ENCODE measurements around the gene SYT7.

The SYT7 gene

DNA sequence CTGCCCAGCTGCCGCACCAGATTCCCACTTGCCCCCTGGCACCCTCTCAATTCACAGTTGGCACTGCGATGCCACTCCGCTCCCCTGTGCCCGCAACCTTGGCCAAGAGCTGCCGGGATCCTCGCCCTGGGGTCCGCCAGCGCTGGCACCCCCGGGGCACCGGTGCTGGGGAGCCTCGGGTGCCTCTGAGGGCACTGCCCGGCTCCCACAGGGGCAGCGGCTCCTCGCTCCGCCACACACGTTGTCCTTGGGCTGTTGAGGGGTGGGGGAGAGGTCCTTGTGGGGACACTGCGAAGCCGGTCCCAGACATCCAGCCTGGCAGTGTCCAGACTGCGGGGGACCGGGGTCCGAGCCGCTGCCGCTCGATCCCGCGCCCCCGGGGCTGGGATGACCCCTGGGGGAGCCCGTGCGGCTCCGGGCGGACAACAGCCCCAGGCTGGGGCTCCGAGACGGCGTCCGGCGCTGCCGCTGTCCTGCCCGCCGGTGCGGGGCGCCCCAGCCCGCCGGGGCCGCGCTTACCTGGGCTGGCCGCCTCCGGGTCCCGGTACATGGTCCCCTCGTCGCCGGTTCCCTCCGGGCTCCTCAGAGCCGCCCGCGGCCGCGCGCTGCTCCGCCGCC lies 496 bp downstream of the SYT7 start:
- no peak for DNase-seq (ENCODE audit: low spot score)

DNA sequence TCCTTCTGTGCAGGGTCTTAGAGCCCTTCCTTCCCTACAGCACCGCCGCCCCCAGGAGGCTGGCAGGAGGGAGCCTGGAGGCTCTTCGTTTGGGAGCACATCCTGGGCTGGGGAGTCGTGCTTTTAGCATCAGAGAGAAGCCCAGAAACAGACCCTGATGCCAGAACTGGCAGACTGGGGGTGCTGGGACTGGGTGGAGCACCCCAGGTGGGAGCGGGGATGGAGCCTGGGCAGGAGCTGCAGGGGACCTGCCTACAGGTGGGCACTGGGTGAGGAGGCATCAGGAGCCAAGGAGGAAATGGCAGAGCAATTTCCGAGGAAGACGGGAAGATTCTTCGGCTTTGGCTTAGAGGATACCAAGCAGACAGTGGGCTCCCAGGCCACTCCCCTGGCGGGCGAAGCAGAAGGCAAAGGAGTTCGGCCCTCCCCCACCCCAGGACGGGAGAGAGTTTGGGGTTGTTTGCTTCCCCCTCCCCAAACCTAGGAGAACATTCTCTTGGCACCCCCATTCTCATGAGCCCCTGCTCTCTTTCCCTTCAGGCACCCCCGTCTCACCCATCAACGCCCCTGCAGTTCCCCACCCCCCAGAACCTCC lies 1.1 kb downstream of the SYT7 start:
- no peak for DNase-seq (ENCODE audit: low spot score)

DNA sequence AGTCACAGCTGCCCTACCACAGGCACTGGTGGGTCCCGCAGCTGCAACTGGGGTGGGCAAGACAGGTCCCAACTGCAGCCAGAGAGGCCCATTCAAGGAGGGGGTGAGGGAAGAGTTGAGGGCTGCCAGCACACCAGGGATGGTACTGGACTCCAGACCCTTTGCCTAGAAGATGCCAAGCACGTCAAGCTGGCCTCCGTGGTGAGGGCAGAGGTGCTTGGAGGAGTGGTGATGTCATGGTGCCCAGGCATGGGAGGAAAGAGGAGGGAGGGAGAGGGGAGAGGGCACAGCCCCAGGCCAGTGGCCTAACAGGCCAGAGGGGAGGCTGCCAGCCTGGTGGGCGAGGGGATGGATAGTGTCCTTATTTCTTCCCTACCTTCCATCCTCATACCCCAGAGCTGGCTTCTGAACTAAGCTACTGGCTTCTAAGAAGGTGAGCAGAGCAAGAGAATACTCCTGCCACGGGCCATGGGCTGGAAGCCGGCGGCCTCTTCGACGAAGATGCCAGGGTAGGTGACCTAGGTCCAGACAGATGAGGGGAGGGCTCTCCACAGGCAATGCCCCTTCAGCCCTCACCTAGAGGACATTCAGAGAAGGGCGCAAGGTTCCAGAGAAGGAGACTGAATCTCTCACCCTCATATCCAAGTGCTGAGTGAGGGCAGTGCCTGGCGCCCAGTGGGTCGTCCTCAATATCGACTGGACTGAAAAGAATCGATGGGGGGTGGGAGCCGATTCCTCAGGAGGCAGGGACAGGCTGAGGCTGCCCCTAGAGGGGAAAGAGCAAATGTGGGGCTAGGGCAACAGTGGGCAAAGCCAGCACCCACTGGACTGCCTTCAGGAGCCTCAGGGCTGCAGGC lies 1.8 kb downstream of the SYT7 start:
- no peak for DNase-seq (ENCODE audit: low spot score)

DNA sequence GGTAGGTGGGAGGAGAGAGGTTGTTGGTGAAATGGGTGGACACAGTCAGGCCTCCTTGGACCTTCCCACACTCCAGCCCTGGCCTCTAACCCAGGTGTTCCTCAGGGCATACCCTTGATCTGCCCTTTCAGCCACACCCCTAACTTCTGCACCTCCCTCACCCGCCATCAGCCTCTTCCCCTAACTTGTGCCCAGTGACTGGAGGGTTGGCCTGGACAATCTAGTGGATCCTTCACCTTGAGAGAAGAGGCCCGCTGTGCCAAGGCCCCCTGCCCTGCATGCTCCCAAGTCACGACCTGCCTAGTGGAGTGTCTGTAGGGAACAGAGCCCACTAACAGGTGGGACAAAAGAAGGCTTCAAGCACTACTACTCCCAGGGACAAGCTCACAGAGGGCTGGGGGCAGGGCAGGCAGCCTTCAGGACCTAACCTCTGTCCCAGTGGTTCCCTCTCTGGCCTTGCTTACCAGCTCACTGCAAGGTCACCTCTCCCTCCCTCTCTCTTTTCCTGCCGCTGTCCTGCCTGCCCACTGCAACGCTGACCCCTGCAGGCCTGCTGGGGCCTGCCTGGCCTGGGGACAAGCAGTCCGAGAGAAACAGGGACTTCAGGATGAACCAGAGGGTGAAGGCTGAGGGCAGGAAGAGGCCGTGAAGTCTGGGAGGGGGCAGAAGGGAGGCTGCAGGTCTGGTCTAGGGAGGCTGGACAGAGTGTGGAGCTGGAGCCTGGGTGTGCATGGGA lies 3.3 kb downstream of the SYT7 start:
- DNase-seq (ENCODE audit: low spot score): no peak

DNA sequence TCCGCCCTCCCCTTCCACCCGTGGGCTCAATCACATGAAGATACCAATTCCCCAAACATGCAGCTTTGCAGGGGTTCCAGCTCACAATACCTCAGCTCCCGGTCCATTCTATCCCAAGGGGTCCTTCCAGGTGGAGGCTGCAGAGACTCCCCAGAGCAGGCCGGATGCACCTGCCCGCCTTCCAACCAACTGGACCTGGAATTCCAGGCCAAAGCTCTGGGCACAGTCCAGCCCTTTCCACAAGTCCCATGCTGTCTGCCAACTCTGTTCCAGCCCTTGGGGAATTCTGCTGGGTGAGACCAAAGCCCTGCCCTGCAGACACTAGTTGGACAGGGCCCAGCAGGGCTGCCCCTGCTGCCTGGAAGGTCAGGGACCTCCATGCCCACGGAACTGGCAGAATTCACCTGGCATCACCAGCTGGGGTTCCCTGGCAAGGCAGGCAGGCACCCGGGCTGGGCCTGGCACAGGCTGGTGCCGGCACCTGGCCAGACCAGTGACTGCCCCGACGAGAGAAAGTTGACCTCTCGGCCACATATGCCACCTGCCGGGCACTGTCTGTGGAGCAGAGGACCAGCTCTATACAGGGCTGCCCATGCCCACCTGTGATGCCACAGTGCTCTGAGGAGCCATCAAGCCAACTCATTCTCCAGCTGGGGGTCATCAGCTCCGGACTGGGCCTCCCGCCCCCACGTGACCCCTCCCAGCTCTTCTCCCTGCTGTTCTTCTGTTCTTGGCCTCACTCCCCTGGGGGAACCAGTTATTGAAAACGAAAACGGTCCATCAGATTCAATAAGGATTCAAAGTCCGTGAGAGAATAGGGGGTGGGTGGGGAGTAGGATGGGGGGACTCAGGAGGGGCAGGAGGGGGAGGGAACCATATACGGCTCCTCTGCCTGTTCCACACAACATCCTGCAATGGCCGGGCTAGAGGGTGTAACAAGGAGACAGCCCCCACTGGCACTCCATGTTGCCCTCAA lies 4.7 kb downstream of the SYT7 start:
- DNase-seq (ENCODE audit: low spot score): no peak

DNA sequence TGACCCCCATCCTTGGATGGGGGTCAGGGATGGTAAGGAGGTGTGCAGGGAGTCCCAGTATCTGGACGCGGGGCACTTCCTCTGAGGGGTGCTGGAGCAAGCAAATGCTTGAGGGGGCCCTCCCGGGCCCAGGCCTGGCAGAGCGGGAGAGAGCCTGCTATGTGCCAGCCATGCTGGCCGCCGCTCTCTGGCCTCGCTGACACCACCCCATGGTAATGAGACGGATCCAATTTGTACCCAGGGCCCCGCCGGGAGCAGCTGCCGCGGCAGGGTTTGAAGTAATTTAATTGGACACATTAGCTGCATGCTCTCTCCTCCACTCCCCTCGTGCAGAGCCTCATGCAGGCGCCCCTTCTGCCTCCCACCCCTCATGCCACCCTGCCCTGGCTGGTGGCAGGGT lies 6.3 kb downstream of the SYT7 start:
- no peak for DNase-seq (ENCODE audit: low spot score)

DNA sequence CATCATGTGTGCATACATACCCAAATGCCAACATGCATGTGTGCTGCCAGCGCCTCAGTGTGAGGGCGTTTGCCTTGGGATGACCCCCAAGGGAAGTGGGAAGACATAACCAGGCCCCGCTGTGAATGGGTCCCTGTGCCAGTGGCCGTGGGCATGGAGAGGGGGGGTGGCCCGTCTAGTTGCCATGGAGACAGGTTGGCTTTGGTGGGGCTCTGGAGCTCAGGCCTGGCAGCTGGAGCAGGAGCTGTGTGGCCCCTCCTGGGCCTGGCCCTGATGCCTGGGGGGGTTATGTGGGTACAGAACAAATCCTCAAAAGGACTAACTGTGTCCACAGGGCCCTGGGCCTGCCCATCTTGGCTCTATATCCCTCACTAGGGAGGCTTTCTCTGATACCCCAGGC lies 8.0 kb downstream of the SYT7 start:
- DNase-seq (ENCODE audit: low spot score): no peak

DNA sequence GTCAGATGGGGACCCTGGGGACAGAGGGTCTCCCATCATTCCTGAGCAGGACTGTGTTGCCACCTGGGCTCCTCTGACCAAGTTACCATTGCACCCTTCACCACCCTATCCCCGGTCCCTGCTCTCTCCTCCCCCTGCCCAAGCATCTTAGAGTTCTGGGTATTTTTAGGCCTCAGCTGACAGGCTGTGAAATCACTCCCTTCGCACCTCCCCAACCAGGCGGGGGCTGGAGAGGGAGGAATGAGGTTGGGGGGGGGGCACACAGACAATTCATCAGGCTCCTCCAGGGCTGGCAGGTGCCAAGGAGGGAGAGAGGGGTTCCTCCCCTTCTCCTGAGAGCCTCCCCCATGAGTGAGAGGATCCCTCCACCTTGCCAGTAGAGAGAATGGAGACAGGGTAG lies 9.0 kb downstream of the SYT7 start:
- DNase-seq (ENCODE audit: low spot score): no peak

DNA sequence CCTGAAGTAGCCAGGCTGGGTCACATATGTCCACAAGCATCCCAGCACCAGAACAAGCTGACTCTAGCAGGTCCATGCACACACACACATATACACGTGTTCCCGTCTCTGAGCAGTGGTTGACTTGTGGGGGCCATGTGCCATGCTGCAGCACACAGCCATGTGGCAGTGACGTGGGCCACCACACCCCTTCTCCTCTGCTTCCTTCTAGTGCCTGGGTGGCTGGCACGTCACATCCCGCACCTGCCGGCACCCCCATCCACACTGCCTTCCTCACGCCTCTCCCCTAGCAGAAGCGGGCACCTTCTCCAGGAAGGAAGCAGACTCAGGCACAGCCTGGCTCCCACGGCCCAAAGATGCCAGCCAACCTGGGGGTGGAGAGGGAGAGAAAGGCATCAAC lies 9.5 kb downstream of the SYT7 start:
- no peak for DNase-seq (ENCODE audit: low spot score)

DNA sequence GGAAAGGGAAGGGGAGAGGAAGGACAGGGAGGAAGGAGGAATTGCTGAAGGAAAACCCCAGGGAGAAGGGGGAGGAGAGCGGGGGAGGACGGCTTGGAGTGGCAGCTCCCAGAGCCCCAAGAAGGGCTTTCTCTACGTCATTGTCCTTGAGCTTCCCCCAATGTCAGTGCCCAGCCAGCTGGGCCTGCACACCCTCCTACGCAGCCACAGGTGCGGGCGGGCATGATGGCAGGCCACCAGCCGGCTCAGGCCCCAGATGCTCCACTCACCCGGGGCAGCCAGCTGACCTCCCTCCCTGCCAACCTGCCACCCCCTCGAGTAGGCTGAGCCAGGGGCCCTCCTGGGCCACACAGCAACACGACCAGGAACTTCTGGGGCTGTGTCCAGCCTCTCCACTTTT lies 11.2 kb downstream of the SYT7 start:
- no peak for DNase-seq (ENCODE audit: low spot score)

DNA sequence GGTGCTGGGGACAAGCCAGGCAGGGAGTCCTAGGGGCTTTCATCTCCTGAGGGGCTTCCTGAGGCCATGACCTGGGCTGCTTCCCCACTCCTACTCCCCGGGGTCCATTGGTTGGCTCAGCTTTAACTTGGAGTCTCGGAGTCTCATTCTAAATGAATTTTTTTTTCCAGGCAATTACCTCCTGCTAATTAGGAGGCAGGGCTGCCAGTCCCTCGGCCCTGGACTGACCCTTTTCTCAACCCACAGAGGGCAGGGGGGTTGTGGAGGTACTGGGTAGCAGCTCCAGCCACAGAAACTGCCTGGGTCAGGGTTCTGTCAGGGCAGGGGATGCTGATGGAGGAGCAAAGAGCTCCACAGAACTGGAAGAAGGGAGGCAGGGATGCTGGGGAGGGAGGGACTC lies 11.9 kb downstream of the SYT7 start:
- DNase-seq (ENCODE audit: low spot score): no peak

DNA sequence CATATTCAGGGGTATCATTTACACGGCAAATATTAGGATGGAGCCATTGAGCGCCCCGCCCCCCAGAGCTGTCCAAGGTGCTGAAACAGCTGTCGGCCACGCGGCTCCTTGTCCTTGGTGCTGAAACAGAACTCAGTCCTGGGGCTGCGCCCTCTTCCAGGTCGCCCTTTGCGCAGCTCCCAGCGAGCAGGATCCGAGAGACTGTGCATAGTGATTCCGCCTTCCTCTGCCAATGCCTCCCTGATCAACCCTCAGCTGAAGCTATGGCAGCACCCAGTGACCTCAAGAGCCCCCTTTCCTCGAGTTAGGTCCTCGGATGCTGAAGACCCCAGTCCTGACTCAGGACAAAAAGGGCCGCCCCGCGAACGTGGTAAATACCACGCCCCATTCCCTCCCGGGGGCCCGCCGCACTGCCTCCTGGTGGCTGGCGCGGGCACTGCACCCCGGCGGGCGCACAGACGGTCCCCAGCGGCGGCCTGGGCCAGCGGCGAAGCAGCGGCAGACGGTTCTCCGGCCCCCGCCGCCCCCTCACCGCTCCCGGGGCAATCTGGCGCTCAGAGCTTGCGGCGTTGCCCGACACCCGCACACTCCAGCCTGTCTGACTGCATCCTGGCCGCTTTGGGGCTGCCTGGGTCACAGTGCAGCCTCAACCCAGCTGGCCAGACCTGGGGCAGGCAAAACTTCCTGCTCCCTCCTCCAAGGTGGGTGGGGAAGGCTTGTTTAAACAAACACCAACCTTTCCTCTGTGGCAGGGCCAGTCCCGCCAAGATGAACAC lies 13.4 kb downstream of the SYT7 start:
- peak; percentile 94 for DNase-seq (ENCODE audit: low spot score)

DNA sequence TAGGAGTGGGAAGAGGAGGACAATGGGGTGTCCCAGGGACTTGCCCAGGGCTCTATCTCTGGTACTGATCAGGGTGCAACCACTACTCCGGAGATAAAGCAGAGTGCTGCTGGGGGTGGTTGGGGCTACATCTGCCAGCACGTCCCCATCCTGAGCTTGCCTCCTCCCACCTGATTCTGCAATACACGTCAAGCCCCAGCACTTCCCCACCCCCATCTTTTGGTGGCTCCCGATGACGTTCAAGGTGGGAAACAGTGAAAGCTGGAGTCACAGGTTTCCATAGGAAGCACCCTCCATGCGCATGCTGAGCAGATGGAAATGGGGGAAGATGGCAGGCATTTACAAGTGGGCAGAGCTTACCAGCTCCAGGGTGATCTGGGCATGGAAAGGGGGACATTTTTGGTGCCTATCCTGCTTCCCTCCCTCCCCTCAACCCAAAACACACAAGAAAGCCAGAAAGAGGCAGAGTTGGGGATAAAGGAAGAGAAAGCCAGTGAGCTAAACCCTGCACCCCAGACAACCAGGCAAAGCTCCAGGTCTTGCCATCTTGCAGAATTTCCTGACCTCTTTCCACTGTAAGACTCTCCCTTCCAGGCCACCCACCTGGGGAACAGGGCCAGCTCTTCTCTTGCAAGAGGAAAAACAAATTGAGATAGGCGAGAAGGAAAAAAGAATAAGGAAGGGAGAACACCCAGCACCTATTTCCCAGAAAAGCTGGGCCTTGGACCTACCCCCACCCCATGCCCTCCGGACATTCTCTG lies 15.8 kb downstream of the SYT7 start:
- DNase-seq (ENCODE audit: low spot score): no peak

DNA sequence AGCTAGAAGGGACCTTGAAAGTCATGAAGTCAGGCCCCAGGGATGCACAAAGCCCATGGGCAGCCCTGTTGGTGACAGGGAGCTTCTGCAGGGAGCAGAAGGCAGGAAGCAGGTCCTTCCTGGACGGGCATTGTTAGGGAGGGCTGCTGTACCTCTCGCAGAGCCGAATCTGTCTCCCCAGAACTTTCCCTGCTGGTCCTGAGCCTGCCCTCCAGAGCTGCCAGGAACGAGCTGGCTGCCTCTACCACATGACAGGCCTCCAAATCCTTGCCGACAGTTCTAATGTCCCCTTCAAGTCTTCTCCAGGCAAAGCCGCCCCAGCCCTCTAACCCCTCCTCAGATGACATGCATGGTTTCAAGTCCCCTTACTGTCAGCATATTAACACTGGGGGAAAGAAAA lies 20.1 kb downstream of the SYT7 start:
- no peak for DNase-seq (ENCODE audit: low spot score)

DNA sequence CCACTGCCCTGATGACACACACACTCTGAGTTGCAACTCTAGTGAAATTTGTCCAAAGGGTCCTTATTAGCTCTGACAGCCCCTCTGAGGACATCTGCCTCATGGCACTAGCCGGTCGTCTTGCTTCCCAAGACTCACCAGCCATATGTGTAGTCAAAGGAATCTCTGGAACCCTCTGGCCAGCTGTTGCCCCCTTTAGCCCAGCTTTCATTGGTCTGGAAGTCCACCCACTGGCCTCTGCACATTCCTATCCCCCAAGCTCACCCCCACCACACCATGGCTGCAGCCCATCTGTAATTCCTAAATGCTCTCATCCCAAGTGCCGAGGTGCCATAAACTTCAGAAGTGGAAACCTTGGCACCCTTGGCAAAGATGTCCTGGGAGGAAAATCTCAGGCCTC lies 24.3 kb downstream of the SYT7 start:
- DNase-seq (ENCODE audit: low spot score): no peak

DNA sequence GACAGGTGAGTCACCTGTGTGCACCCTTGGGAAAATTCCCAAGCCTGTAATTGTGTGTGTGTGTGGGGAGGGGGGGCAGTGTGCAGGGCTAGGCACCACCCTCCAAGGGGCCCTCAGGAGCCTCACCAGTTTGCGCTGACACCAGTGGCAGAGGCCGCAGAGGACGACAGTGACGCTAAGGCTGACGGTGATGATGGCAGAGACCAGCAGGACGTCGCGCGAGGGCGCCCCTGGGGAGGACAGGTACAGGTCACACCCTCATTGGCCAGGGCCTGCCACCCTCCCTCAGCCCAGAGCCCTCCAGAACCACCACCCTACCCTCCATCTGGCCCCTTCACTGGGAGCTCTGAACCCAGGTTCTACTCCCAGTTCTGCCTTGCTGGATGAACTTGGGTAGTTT lies 24.9 kb downstream of the SYT7 start:
- no peak for DNase-seq (ENCODE audit: low spot score)

DNA sequence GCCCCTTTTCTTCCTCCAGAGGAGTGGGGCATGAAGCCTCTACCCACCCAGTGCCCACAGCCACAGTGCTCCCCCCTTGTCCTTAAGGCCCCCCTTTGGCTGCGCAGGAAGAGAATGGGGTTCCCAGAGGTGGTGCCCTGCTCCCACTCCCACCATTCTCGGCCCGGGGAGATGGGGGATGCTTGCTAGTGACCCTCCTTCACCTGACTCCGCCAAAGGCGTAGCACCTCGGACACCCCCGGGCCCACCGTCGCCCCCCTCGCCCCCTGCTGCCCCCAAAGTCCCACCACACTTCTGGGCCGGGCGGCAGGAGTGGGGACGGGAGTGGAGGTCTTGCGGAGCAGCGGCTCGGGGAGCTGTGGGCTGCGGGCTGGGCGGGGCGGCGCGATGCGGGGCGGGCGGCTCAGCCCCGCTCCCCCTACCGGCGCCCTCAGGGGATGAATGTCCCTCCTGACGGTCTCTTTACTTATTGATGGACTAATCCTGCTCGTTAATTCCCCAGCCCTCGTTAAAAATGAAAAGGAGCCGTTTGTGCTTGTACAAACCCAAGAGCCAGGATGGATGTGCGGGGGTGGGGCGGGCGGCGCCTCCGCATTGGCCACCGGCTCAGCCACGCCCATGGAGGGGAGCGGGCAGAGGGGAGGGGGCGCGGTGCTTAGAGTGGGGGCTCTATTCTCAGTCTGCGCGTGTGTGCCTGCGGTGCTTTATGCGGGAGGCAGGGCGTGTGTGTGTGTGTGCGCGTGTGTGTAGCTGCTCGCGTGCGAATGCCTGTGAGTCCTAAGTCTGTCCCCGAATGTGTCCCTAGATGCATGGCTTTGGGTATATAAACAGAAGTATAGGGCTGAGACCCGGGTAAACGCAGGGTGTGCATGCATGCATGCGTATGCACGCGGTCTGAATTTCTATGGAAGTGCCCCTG lies 25.6 kb downstream of the SYT7 start:
- DNase-seq (ENCODE audit: low spot score): no peak

DNA sequence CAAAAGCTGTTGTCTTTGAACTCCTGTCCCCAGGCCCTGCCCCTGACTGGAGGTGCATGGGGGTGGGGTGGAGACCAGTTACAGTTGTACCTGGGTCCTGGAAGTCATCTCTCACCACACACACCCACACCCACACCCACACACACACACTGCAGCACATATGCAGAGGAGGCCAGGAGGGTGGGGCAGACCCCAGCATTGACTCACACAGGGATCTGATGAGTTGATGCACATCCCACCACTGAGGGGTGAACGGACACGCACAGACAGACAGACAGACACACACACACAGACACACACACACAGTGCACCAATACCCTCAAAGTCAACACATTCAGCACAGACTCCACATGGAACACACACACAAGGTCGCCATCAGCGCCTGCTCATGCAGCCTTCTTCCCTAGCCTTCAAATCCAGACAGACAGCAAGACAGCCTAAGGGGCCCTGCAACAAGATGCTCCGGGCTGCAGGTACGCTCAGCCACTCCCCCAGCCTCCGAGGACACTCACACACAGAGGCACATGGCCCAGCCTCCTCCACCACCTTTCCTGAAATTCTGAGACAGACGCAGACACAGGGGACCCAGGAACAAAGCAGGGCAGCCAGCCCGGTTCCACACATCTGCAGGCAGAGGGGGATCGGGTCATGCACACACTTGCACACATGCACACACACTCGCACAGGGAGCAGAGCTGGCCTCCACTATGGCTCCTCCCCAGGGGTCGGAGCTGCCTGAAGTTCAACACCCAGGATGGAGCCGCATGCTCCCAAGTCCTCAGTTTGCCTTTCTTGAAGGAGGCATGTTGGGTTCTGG lies 26.5 kb downstream of the SYT7 start:
- no peak for DNase-seq (ENCODE audit: low spot score)
